ENCODE data around the gene ATXN1. TPM values are rescaled to one million over a fixed set of nuclear protein-coding genes. Genes with fewer than 3 reads are reported as not detected.

Gene ATXN1
- total RNA-seq, 1 experiment from 2014 or later = 5.6 TPM

- Histone ChIP-seq H3K4me2 (ENCODE audit: insufficient read depth, insufficient read length, low read length) (no peak overlapping the region), H3K79me1 (ENCODE audit: insufficient read depth, low read depth, low read length, poor library complexity, severe bottlenecking) (no peaks in the 10 kb centered on the region), H3T11ph (ENCODE audit: low read length) (no peak overlapping the region), H3K9me3 (ENCODE audit: control insufficient read depth, low read depth, low read length) (no peaks in the 10 kb centered on the region), H3K4me1 (ENCODE audit: insufficient read depth, low read length) (no peaks in the 10 kb centered on the region), H4K20me1 (ENCODE audit: control insufficient read depth, insufficient read depth, insufficient read length) (no peaks in the 10 kb centered on the region), H3K56ac (ENCODE audit: insufficient read length, low read depth, low read length) (no peak overlapping the region), H2AK5ac (ENCODE audit: insufficient read length, low read length) (no peak overlapping the region), H2BK5ac (ENCODE audit: insufficient read length, low read length) (no peak overlapping the region), H3K79me2 (ENCODE audit: insufficient read depth, low read length) (no peaks in the 10 kb centered on the region), H3K23me2 (ENCODE audit: insufficient read length, low read depth, low read length, poor library complexity, severe bottlenecking) (no peaks in the 10 kb centered on the region), H4K91ac (ENCODE audit: insufficient read length, low read depth, low read length) (no peak overlapping the region), H2AFZ (ENCODE audit: low read length) (no peak overlapping the region), H2BK120ac (ENCODE audit: low read depth, low read length, poor library complexity, severe bottlenecking) (no peak overlapping the region), H3K18ac (ENCODE audit: insufficient read length, low read depth, low read length) (no peak overlapping the region), H3K27me3 (ENCODE audit: insufficient read depth, low read length) (no peaks in the 10 kb centered on the region), H4K5ac (ENCODE audit: insufficient read length, low read depth, low read length) (no peak overlapping the region), H2BK20ac (ENCODE audit: low read depth, low read length, poor library complexity, severe bottlenecking) (no peak overlapping the region), H3K27ac (ENCODE audit: insufficient read length, low read depth, low read length) (no peak overlapping the region), H3K9ac (ENCODE audit: extremely low read depth, insufficient read length, low read length) (no peak overlapping the region), H3K14ac (ENCODE audit: insufficient read depth, low read length) (no peak overlapping the region), H2BK12ac (ENCODE audit: insufficient read length, low read depth, low read length) (no peak overlapping the region), H2BK15ac (ENCODE audit: low read depth, low read length) (no peak overlapping the region), H3K4ac (ENCODE audit: low read depth, low read length) (no peak overlapping the region), H3K23ac (ENCODE audit: insufficient read length, low read depth, low read length) (no peak overlapping the region), H4K8ac (replicated peaks; ENCODE audit: insufficient read length, low read depth, low read length) (no peak overlapping the region)
- Mint-ChIP-seq H3K4me1 (peaks cover 3 to 4% of the 10 kb centered on the region in 2 experiments; a peak in 2 of 4 replicates), H3K27ac (no peak overlapping the region), H3K27me3 (ENCODE audit: low read depth) (no peaks in the 10 kb centered on the region), H3K9me3 (no peaks in the 10 kb centered on the region), H3K36me3 (ENCODE audit: insufficient read depth in 1 of 3, low read depth in 3 of 3) (no peaks in the 10 kb centered on the region), H3K4me3 (no peak overlapping the region)
- peak; percentile 62 for DNase-seq
- peak; percentile 83 for TF ChIP-seq CTCF (conservative IDR thresholded peaks at IDR 0.05)
- no CpG with 5 or more reads among the region's 19 CpGs for WGBS (ENCODE audit: extremely low coverage, insufficient read length, low lambda C conversion rate)
These were observed 351.5 kb downstream of the ATXN1 start for GRCh38 chr6:16409531-16410441.
